Measurements from ENCODE around the gene AXL.
A peak's percentile ranks its signal among the peaks of the same experiment; 100 is the strongest.

Gene AXL

DNA sequence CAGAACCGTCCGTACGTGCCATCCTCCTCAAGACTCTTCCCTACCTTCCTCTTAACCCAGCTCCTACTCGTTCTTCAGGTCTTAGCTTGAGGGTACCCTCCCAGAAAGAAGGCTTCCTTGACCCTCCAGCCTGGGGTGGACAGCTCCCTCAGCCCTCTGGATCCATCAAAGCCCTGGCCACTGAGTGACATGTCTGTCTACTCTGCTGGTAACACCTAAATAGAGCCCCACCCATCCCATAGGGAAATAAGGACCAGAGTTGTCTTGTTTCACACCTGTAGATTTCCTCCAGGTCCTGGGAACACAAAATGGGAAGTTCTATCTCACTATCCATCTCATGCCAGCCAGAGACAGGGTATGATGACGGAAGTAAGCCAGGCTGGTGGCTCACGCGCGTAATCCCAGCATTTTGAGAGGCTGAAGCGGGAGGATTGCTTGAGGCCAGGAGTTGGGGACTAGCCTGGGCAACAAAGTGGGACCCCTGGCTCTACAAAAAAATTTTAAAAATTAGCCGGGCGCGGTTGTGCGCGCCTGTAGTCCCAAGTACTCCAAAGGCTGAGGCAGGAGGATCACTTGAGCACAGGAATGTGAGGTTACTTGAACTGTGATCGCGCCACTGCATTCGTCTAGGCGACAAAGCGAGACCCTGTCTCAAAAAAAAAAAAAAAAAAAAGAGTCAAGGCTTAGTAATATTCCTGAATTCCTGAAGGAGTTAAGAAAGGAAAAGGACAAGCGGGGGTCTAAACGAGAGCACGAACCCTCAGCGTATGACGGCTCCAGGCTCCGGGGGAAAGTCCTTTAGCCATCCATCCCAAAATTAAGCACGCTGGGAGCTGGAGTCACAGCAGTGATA, 90.4 kb downstream of the AXL start:
- DNase-seq: no peak

DNA sequence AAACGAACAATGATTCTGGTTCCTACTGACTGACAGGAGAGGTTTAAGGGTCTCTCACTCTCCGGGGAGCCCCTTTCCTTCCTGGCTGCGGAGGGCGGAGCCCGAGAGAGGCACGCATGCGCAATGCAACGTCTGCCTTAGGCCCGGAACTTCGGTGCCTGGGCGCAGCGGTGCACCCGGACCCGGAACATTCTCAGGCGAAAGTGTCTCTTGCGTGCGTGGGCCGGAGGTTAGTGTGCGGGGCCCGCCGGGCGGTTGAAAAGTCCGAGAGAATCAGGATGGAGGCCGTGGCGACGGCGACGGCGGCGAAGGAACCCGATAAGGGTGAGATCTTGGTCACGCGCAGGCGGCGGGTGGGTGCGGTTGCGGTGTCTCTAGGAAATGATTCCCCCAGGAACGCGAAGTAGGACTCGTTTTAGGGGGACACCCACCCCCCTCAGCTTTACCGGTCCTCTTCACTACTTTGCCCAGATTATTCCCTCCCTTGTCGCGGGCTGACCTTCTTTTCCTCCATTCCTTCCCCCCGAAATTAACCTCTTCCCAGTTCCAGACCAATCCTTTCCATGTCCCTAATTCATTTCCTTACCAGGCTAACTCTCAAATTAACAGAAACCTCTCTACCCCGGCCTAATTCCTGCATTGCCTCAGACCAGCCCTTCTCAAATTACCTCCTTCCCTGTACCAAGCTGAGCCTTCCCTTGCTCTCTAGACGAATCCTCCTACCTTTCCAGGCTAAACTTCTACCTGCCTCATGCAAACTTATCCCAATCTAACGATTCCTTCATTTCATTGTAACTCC, 91.2 kb downstream of the AXL start, which contains the start of gene CCDC97:
TSS of gene CCDC97 (plus strand) at position 140 of the 799 bp plus-strand sequence. CDS start at position 279, 139 bp downstream.
- peak; percentile 87 for DNase-seq

DNA sequence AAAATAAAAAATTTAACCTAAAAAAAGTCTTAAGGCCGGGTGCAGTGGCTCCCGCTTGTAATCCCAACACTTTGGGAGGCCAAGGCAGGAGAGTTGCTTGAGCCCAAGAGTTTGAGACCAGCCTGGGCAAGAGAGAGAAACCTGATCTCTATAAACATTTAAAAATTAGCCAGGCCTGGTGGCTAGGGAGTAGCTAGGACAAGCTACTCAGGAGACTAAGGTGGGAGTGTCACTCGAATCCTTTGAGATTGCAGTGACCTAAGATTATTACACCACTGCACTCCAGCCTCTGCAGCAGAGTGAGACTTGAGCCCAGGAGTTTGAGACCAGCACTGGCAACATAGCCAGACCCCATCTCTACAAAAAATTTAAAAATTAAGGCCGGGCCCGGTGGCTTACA, 92.0 kb downstream of the AXL start:
- DNase-seq: no peak

All from fibroblast of skin of scalp (primary cell).